GM23248 (cell line): ENCODE results near the gene NINL.

Experiments
- EZH2 ChIP-seq: fragments of 200-600 bp; sonication (generic); IDR thresholded peaks from 2 replicates; pipeline ENCODE4 v1.6.1; 2018; ENCODE audit warnings: antibody characterized with exemption, mild to moderate bottlenecking; ENCODE audit not compliant: insufficient read depth, poor library complexity, severe bottlenecking
- EZH2phosphoT487 ChIP-seq: fragments of 200-600 bp; sonication (generic); IDR thresholded peaks from 2 replicates; pipeline ENCODE4 v1.6.1; 2018; ENCODE audit warnings: antibody characterized with exemption, moderate library complexity, mild to moderate bottlenecking, low read depth; ENCODE audit not compliant: insufficient read depth

GRCh38 chr20:25499031-25499430 is 86.3 kb downstream of the NINL start:
- TF ChIP-seq EZH2 (no peak), EZH2phosphoT487 (no peak)
